Amygdala (tissue), 56 donors: ENCODE data around the gene SEMA4B.
"Not testable (repeated sequence)": the region's sequence is repeated elsewhere in the genome, so short reads cannot be mapped to it uniquely, and the experiment has no call there.

Experiments used
- DNase-seq, 56 donors: peaks; one replicate each; lab custom pipeline; 2025; lab: John Stamatoyannopoulos, UW

Gene SEMA4B

GRCh38 chr15:90178468-90179435 lies 22.4 kb upstream of the SEMA4B start:
- no peak for DNase-seq

- no peak for DNase-seq
Measured at GRCh38 chr15:90181776-90182175, 19.4 kb upstream of the SEMA4B start.

- peak in 33 of 56 donors; percentile 16 to 69 (median 40) for DNase-seq
Measured at GRCh38 chr15:90184119-90184785, 16.9 kb upstream of the SEMA4B start.

- peak in 46 of 56 donors; percentile 23 to 85 (median 56) for DNase-seq
Measured at GRCh38 chr15:90184786-90185704, 16.1 kb upstream of the SEMA4B start.

DNA sequence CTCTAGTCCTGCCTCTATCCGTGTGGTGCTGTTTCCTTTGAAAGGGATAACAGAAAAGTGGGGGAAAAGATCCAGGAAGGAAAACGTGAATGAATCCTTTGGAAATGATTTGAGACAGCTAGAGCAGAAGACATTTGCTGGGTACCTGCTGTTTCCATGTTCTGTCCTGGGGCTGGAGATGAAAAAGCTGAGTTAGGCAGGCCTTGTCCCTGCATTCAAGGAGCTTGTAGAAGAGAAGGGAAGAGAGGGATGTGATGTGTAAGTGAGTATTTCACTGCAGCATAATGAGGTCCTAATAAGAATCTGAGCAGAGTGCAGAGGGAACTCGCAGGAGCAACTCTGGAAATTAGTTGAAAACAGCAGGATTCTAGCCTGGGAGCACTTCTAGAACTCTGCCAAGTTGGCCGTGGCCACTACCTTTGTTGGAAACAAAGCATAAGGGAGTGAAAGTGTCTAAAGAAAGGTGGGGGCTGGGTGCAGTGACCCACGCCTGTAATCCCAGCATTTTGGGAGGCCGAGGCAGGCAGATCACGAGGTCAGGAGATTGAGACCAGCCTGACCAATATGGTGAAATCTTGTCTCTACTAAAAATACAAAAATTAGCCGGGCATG lies 13.8 kb upstream of the SEMA4B start:
- peak in 3 of 56 donors; percentile 16 to 19 (median 18) for DNase-seq

DNA sequence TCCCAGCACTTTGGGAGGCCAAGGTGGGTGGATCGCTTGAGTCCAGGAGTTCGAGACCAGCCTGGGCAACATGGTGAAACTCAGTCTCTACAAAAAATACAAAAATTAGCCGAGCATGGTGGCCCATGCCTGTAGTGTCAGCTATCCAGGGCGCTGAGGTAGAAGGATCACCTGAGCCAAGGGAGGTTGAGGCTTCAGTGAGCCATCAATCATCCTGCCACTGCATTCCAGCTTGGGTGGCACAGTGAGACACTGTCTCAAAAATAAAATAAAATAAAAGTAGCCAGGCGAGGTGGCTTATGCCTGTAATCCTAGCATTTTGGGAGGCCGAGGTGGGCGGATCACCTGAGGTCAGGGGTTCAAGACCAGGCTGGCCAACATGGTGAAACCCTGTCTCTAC lies 13.1 kb upstream of the SEMA4B start:
- DNase-seq, result not testable (repeated sequence)

- DNase-seq, result no peak
Measured at GRCh38 chr15:90188914-90189748, 12.0 kb upstream of the SEMA4B start.

DNA sequence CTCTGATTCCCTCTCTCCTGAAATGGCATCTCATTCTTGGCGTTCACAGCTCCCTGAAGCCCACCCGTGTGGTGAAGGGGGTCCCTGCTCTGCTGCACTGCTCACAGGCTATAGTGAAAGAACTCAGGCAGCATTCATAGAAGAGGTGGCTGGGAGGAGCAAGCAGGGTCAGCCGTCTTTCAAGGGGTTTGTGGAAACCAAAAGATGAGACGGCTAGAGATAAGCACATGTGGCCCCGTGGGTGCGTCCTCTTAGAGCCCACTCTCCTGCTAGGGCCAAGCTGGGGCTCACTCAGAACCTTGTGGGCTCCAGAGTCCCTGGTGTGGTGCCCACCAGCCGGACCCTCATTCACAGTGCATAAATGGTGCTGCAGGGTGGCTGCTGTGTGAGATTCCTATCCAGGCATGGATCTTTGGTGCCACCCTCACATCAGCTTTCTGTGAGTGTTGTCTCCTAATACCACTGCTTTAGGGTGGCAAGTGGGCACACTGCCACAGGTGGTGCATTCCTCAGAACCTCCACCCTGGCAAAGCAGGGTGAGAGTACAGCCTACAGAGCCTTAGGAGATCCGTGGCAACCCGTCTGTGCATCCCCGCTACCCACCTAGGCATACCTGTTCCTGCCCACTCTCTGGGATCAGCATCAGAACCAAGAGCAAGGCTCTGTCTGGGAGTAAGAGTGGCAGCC lies 11.2 kb upstream of the SEMA4B start:
- no peak for DNase-seq

DNA sequence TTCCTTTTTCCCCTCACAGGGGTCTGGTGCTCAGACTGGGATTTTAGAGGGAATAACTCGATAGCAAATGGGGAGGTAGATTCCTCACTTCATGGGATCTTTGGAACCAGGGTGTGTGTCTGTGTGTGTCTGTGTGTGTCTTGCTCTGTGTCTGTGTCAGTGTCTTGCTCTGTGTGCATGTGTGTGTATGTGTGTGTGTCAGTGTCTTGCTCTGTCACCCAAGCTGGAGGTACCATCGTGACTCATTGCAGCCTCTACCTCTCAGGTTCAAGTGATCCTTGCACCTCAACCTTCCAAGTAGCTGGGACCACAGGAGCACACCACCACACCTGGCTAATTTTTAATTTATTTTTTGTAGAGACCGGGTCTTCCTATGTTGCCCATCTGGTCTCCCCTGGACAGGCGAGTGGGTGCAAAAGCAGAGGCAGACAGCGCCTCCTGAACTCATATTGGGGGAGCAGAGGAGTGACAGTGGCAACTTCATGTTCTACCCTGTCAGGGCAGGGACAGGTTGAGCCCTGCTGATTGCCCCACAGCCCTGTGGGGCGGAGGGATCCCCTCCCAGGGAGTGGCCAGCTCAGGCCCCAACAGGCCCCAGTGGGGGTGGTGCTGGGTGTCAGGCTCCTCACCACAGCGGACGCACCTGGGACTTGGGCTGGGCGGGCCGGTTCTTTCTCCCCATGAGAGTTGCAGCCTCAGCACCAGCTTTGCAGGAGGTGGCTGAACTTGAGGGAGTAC lies 10.4 kb upstream of the SEMA4B start:
- no peak for DNase-seq

DNA sequence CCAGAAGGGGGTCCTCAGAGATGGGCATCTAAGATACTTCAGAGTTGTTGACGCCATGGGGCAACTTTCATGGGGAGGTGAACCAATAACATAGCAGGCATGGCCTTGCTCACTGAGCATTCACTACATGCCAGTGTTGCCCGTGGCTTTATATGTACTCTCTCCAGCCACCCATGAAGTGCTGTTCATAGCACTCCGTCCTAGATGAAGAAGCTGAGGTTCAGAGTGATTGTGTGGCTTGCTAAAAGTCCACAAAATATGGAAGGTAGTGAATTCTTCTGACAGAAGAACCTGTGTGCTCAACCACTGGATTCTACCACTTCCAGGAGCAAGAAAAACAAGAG lies 9.8 kb upstream of the SEMA4B start:
- no peak for DNase-seq

GRCh38 chr15:90191794-90192509 lies 9.2 kb upstream of the SEMA4B start:
- peak; percentile 21 to 97 (median 81) for DNase-seq

DNA sequence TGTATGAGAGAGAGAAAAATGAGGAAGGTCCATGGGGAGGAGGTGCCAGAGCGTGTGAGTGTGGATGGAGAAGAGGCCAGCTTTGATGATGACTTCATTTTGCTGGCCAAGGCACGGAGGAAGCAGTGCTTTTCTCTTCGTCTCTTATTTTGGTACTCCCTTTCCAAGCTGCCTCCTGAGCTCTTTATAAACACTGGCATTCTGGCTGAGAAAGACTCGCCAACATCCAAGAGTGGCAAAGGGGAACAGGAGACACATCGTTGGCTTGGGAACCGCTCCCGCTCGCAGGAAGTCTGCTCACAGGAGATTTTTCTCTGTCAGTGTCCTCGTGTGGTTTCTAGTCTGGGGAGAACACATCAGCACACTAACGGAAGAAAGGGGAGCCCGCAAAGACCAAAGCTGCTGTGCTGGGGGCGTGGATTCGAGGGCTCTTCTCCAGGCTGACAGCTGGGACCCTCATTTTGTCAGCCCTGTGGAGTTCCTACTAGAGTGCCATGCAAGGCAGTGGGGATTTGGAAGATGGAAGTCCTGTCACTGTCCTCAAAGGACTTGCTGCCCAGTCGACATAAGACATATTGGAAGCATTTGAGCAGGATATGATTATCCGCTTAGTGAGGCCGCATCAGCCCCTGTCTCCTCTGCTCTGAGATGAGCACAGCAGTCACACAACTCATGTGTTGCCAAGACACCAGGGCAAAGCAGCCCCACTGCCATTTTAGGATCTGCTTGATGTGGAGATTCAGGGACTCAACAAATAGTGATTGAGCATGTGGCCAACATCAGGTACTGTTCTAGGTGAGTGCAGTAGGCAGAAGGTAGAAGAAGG lies 8.0 kb upstream of the SEMA4B start:
- DNase-seq, result peak in 32 of 56 donors; percentile 12 to 70 (median 39)

GRCh38 chr15:90194655-90195054 lies 6.5 kb upstream of the SEMA4B start:
- no peak for DNase-seq

DNA sequence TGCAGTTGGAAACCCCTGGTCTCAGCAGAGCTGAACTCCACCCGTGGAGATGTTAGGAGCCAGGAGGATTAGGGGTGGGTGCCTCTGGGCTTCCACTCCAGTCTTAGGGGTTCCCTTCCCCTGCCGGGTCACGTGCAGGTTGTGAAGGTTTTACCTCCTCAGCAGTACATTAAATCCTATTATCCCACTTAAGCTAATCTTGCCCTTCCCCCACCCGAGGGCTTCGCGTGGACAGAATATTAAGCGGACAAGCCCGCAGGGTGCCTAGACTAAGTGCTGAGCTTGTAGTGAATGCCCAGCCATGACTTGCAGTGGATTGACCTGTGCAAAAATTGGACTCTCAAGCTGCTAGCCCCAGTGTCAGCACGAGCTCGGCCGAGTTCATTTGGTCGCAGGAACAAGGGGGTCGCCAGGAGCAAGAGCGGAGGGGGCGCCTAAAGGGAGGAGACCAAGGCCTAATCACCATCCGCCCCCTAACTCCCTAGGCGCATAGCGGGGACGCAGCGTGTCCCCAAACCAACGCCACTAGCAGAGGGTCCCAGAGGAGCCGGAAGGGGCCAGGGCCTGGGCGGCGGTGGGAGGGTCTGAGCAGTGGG lies 498 bp upstream of the SEMA4B start:
- DNase-seq, result peak in 11 of 56 donors; percentile 14 to 76 (median 46)

- DNase-seq, result no peak
Measured at GRCh38 chr15:90201944-90202375, 830 bp downstream of the SEMA4B start.

- DNase-seq, result no peak
Measured at GRCh38 chr15:90202929-90203328, 1.8 kb downstream of the SEMA4B start.
